K562 (cell line): ENCODE results near the gene ESRRG. TPM values are rescaled to one million over a fixed set of nuclear protein-coding genes. Genes with fewer than 3 reads are reported as not detected.

Experiments
- ATAC-seq: fragments of 200-7000 bp; cut with Tn5 transposase; 3 replicates; pipeline ENCODE4 v1.9.1; 2020; ENCODE audit warnings: moderate library complexity
- BruUV-seq: library from RNA; stranded (reverse); fragments of 400-500 nt; replicated peaks from 2 replicates; lab custom pipeline; 2021; lab: Mats Ljungman, UMichigan
- CTCF ChIA-PET: fragments of 300-600 bp; formaldehyde crosslinking; extraction: SDS; loops from one replicate; lab custom pipeline; 2021; ENCODE audit warnings: low intra/inter-chr PET ratio; lab: Yijun Ruan, JAX
- POLR2A ChIA-PET: fragments of 300-600, 350-650 bp; sonication (Branson Sonifier 250); formaldehyde crosslinking; extraction: SDS; loops from one replicate; lab custom pipeline; 2021; ENCODE audit warnings: antibody characterized with exemption, inconsistent platforms; lab: Yijun Ruan, JAX
- DNase-seq, 4 experiments: peaks; one replicate each; pipeline versions ENCODE4 v3.0.0 to v3.0.0-alpha.2; 2011 to 2018; ENCODE audit warnings: low spot score in 3 of 4, mixed read lengths in 3 of 4; ENCODE audit errors: extremely low read depth in 1 of 4
- FAIRE-seq: peaks from 2 replicates; lab custom pipeline; 2011; peaks lifted over from hg19 to GRCh38; lab: Jason Lieb, UNC
- H2AFZ ChIP-seq: 2 replicates; pipeline ENCODE4 v1.6.0; 2011; ENCODE audit warnings: low read depth, low read length, control low read depth, inconsistent platforms
- H3K27ac ChIP-seq: fragments of 200-600 bp; 3 replicates; pipeline ENCODE4 v1.8.0; 2011; ENCODE audit warnings: low read depth, mild to moderate bottlenecking, control low read depth, inconsistent platforms, low read length, moderate library complexity, mixed read lengths; ENCODE audit errors: extremely low read depth
- H3K27me3 ChIP-seq, 2 experiments: fragments of 300-600 bp in 1 of 2; 2 replicates in 1 of 2; 3 replicates in 1 of 2; pipeline versions ENCODE4 v1.6.0 to v1.8.0; 2011; ENCODE audit warnings: inconsistent platforms in 2 of 2, low read length in 2 of 2, mild to moderate bottlenecking in 1 of 2, mixed read lengths in 1 of 2, moderate library complexity in 1 of 2; ENCODE audit not compliant: control insufficient read depth in 2 of 2, insufficient read depth in 2 of 2
- H3K36me3 ChIP-seq: fragments of 300-600 bp; 3 replicates; pipeline ENCODE4 v1.8.0; 2011; ENCODE audit warnings: mild to moderate bottlenecking, low read length, inconsistent platforms; ENCODE audit not compliant: control insufficient read depth, insufficient read depth
- H3K4me1 ChIP-seq, 2 experiments: fragments of 200-600 bp in 1 of 2; replicated peaks in 1 of 2; 2 replicates in 1 of 2; 3 replicates in 1 of 2; pipeline versions ENCODE4 v1.5.1 to v1.8.0; 2011; ENCODE audit warnings: inconsistent platforms in 2 of 2, low read length in 2 of 2, mild to moderate bottlenecking in 1 of 2, mixed read lengths in 1 of 2, moderate library complexity in 1 of 2; ENCODE audit not compliant: control insufficient read depth in 2 of 2, insufficient read depth in 2 of 2
- H3K4me2 ChIP-seq: 2 replicates; pipeline ENCODE4 v1.6.1; 2011; ENCODE audit warnings: low read length, control low read depth, inconsistent platforms, mixed read lengths; ENCODE audit not compliant: insufficient read depth
- H3K4me3 ChIP-seq: fragments of 200-600 bp; sonication (generic), shearing (Covaris generic); 2 replicates; pipeline ENCODE4 v1.5.1; 2016; ENCODE audit warnings: control low read depth, inconsistent platforms
- H3K79me2 ChIP-seq: fragments of 200-600 bp; 3 replicates; pipeline ENCODE4 v1.8.0; 2011; ENCODE audit warnings: low read length, inconsistent platforms; ENCODE audit not compliant: control insufficient read depth, insufficient read depth
- H3K9ac ChIP-seq, 2 experiments: 2 replicates each; pipeline versions ENCODE4 v1.6.0 to v1.6.1; 2011; ENCODE audit warnings: low read depth in 2 of 2, low read length in 2 of 2, control low read depth in 1 of 2, inconsistent platforms in 1 of 2, mild to moderate bottlenecking in 1 of 2, mixed read lengths in 1 of 2; ENCODE audit not compliant: insufficient read depth in 1 of 2
- H3K9me1 ChIP-seq: one replicate; pipeline ENCODE4 v1.6.0; 2011; ENCODE audit warnings: inconsistent platforms, mild to moderate bottlenecking, low read length, moderate library complexity; ENCODE audit not compliant: control insufficient read depth, insufficient read depth
- H3K9me3 ChIP-seq: replicated peaks from 2 replicates; pipeline ENCODE4 v1.5.1; 2011; ENCODE audit warnings: low read depth, low read length, inconsistent platforms; ENCODE audit not compliant: control insufficient read depth, insufficient read depth
- H4K20me1 ChIP-seq: replicated peaks from 2 replicates; pipeline ENCODE4 v1.6.1; 2011; ENCODE audit warnings: low read length, inconsistent platforms, mixed read lengths; ENCODE audit not compliant: control insufficient read depth, insufficient read depth
- CBX3 ChIP-seq, 2 experiments: IDR thresholded peaks; 1 replicate in 1 of 2; 2 replicates in 1 of 2; pipeline ENCODE4 v1.6.1; 2012; ENCODE audit warnings: inconsistent platforms in 2 of 2, low read length in 2 of 2, borderline replicate concordance in 1 of 2, control low read depth in 1 of 2
- CEBPB ChIP-seq: fragments of 450-650 bp; IDR thresholded peaks from 2 replicates; pipeline ENCODE4 v1.6.1; 2016; ENCODE audit warnings: missing genetic modification characterization, missing compliant biosample characterization
- CHD4 ChIP-seq: fragments of 200-600 bp; sonication (generic); IDR thresholded peaks from 3 replicates; pipeline ENCODE4 v1.6.1; 2012; ENCODE audit warnings: low read depth, mild to moderate bottlenecking, mixed read lengths, low read length, inconsistent platforms; ENCODE audit not compliant: insufficient read depth, insufficient replicate concordance, poor library complexity, severe bottlenecking
- CSDE1 ChIP-seq, 2 experiments: fragments of 450-650 bp; IDR thresholded peaks; 2 replicates each; pipeline ENCODE4 v1.6.1; 2016; ENCODE audit warnings: mild to moderate bottlenecking in 1 of 2
- FIP1L1 ChIP-seq: fragments of 200-400 bp; formaldehyde crosslinking; IDR thresholded peaks from 2 replicates; pipeline ENCODE4 v1.6.1; 2018; ENCODE audit warnings: mild to moderate bottlenecking, low read depth, low read length; ENCODE audit not compliant: poor library complexity, severe bottlenecking
- FOXK2 ChIP-seq, 2 experiments: fragments of 450-650 bp; IDR thresholded peaks in 1 of 2; conservative IDR thresholded peaks in 1 of 2; 2 replicates each; pipeline ENCODE4 v1.6.1; 2016; ENCODE audit warnings: low read depth in 2 of 2, mild to moderate bottlenecking in 1 of 2
- GATAD2B ChIP-seq: fragments of 450-650 bp; IDR thresholded peaks from 2 replicates; pipeline ENCODE4 v1.6.1; 2017; ENCODE audit warnings: mild to moderate bottlenecking, borderline replicate concordance
- MEF2A ChIP-seq: IDR thresholded peaks from 2 replicates; pipeline ENCODE4 v1.6.1; 2011; ENCODE audit warnings: low read depth, mild to moderate bottlenecking, low read length, moderate library complexity; ENCODE audit not compliant: control insufficient read depth
- PCBP1 ChIP-seq: fragments of 200-400 bp; formaldehyde crosslinking; IDR thresholded peaks from 2 replicates; pipeline ENCODE4 v1.6.1; 2018; ENCODE audit warnings: mild to moderate bottlenecking, low read depth, low read length; ENCODE audit not compliant: poor library complexity, severe bottlenecking
- PHB ChIP-seq: fragments of 250-450 bp; sonication (Bioruptor Pico); IDR thresholded peaks from 2 replicates; pipeline ENCODE4 v1.5.0; 2021
- SNIP1 ChIP-seq: fragments of 450-650 bp; IDR thresholded peaks from 2 replicates; pipeline ENCODE4 v1.7.1; 2017; ENCODE audit warnings: low read depth, mild to moderate bottlenecking
- SREBF1 ChIP-seq: fragments of 150-350 bp; IDR thresholded peaks from 2 replicates; pipeline ENCODE4 v1.6.1; 2014; ENCODE audit warnings: antibody characterized with exemption, low read depth, low read length, borderline replicate concordance
- ZBTB7A ChIP-seq: IDR thresholded peaks from 2 replicates; pipeline ENCODE4 v1.6.1; 2011; ENCODE audit warnings: low read depth, mild to moderate bottlenecking, low read length, moderate library complexity, borderline replicate concordance; ENCODE audit not compliant: control insufficient read depth
- ZNF140 ChIP-seq: fragments of 250-450 bp; sonication (Bioruptor Pico); IDR thresholded peaks from 2 replicates; pipeline ENCODE4 v1.8.0; 2021; ENCODE audit warnings: moderate library complexity, mild to moderate bottlenecking, inconsistent platforms
- ZNF407 ChIP-seq: fragments of 450-650 bp; IDR thresholded peaks from 2 replicates; pipeline ENCODE4 v1.6.1; 2016; ENCODE audit warnings: low read depth
- WGBS: fragments of 100-300 bp; shearing (Covaris generic); methylation state at CpG from one replicate; pipeline ENCODE4 v1.1.6; 2016; ENCODE audit warnings: low coverage, mixed read lengths; ENCODE audit not compliant: insufficient coverage; ENCODE audit errors: missing lambda C conversion rate; 5-methylcytosine and 5-hydroxymethylcytosine counted together
- in situ Hi-C: fragments of 300-500 bp; cut with MboI; formaldehyde crosslinking; loops from 4 replicates; pipeline ENCODE4 v1.15.0; 2018; ENCODE audit warnings: inconsistent platforms, mixed read lengths
- intact Hi-C: fragments of 100-400 bp; cut with micrococcal nuclease; formaldehyde crosslinking; loops from 2 replicates; pipeline ENCODE4 v1.14.2; 2022
- polyA plus RNA-seq, 8 experiments: library from polyadenylated mRNA; depleted of rRNA in 4 of 8; stranded (reverse) in 5 of 8; unstranded in 3 of 8; fragments of >200 nt; fragmentation: Nextera tagmentation in 2 of 8; fragmentation: Illumina TruSeq in 1 of 8; extraction: Ambion mirVana in 2 of 8; extraction: Trizol in 1 of 8; gene quantifications; 2 replicates each; pipeline versions ENCODE4 v1.2.1 to v1.2.3, GENCODE V29; 2011 to 2014; ENCODE audit warnings: inconsistent platforms in 1 of 8, missing spikeins in 1 of 8
- total RNA-seq, 7 experiments: library from RNA; depleted of rRNA in 6 of 7; stranded (reverse); fragments of >200 nt in 6 of 7; fragmentation: Illumina TruSeq in 2 of 7; extraction: Trizol in 2 of 7; gene quantifications; 2 replicates each; pipeline versions ENCODE4 v1.2.1 to v1.2.3, GENCODE V29; 2011 to 2021; ENCODE audit warnings: low replicate concordance in 1 of 7

ESRRG gene
- total and polyA plus RNA-seq, 9 of the 15 experiments (the other 6 are each of a cell fraction or from before 2014, with no cell fraction given): not detected

DNA sequence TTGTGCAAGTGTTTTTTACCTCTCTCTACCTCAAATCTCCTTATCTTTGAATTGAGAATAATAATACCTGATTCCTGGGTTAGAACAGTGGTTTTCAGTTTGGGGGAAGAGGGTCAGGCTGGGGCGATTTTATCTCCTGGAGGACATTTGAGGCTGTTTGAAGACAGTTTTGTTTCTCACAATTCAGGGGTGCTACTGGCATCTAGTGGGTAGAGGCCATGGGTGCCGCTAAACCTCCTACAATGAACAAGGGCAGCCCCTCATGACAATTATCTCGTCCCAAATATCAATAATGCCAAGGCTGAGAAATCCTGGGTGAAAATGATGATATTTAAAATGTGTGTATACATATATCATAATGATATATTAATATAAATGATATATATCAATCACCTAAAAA, 160.8 kb downstream of the ESRRG start (continued):
- TF ChIP-seq FIP1L1 (no peak), ZNF140 (no peak), CSDE1 (IDR thresholded peaks at IDR 0.05) (no peak), SREBF1 (no peak), CEBPB (tag) (no peak), SNIP1 (no peak), CHD4 (no peak), MEF2A (no peak)

- Histone ChIP-seq H3K9ac (no peak overlapping the region), H3K36me3 (no peaks in the 10 kb centered on the region), H3K9me3 (no peaks in the 10 kb centered on the region), H3K4me3 (no peak overlapping the region), H3K4me2 (no peak overlapping the region), H2AFZ (no peak overlapping the region), H3K27me3 (no peaks in the 10 kb centered on the region), H4K20me1 (no peaks in the 10 kb centered on the region), H3K4me1 (no peaks in the 10 kb centered on the region), H3K79me2 (no peaks in the 10 kb centered on the region), H3K27ac (no peak overlapping the region), H3K9me1 (no peaks in the 10 kb centered on the region)
- FAIRE-seq (no peak), ATAC-seq (no peak), DNase-seq (no peak)
- CTCF ChIA-PET: no interaction called here
- intact Hi-C loops (no loop called here), in situ Hi-C loops (no loop called here)
- POLR2A ChIA-PET: no interaction called here
- 1% methylated on average over 11 of the region's 11 CpGs for WGBS
- BruUV-seq: no TSS peak
- TF ChIP-seq PCBP1 (no peak), FOXK2 (conservative IDR thresholded peaks at IDR 0.05 in 1 of 2, IDR thresholded peaks at IDR 0.05 in 1 of 2; ENCODE audit: low read depth in 2 of 2) (no peak), ZNF407 (no peak), CBX3 (IDR thresholded peaks at IDR 0.05; ENCODE audit: borderline replicate concordance in 1 of 2, low read length in 2 of 2) (no peak), GATAD2B (no peak), PHB (CRISPR knock-in tag) (no peak), ZBTB7A (no peak)
Observed at GRCh38 chr1:216560527-216560926, 162.7 kb downstream of the ESRRG start.
